HG02588 (cell line): ENCODE results near the gene RUBCNL.
A peak's percentile ranks its signal among the peaks of the same experiment; 100 is the strongest.

Experiments
- ATAC-seq: cut with Tn5 transposase; IDR thresholded peaks from one replicate; pipeline ENCODE4 v1.9.1; 2021; ENCODE audit warnings: mild to moderate bottlenecking, moderate library complexity; ENCODE audit not compliant: unreplicated experiment

RUBCNL gene

DNA sequence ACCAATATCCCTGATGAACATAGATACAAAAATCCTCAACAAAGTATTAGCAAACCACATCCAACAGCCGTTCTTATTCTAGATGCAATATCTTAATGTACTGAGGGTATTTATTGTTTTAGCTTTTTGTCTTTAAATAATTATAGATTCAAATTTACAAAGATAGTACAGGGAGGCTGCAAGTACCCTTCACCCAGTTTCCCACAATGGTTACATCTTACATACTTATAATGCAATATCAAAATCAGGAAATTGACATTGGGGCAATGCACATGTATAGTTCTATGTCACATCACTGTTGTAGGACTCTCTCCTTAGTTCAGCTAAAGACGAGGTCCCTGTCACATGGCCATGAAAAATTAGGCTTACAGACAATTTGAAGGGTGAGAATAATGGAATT, 75.8 kb downstream of the RUBCNL start:
- ATAC-seq = no peak

DNA sequence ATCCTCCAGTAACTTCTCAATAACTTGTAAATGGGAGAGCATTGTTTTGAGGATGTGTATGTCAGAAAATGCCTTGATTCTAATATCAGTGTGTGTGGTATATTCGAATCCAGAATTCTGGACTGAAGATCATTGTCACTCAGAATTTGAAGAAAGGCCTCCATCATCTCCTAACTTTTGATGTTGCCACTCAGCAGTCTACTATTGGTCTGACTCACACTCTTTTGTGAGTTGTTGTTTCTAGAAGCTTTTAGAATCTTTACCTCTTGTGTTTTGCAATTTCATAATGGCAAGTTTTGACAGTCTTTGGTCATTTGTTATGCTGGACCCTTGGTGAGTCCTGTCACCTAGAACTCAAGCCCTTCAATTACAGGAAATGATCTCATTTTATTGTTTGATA, 77.0 kb downstream of the RUBCNL start:
- ATAC-seq = no peak

DNA sequence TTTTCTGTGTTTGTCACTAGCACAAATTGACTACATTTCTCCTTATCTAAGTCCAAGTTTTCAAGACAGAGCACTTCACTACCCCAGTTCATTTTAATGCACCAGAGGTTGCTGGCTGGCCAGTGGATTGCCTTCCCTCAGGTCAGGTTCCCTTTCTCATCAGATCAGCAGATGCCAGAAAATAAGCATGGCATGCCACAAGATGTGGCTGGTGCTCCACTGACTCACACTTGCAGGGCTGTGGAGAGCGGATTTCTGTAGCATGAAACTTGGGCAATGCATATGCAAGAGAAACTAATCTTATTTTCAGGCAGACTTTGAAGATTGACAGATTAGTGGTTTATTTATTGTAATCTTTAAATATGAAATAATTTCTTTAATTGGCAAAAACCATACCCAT, 79.5 kb downstream of the RUBCNL start:
- no peak for ATAC-seq

DNA sequence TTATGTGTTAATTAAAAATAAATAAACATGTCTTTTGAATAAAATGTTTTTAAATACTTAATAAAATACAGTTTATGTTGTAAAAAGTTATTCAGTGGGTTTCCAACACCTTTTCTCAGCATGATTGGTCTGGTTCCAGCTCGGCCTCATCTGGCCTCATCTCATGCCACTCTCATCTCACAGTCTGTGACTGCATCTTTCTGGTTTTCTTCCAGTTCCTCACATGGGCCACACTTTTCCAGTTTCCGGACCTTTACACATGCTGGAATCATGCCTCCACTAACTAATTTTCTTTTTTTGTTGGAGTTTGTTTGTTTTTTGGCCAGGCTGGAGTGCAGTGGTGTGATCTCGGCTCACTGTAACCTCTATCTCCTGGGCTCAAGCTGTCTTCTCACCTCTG, 82.5 kb downstream of the RUBCNL start:
- no peak for ATAC-seq

DNA sequence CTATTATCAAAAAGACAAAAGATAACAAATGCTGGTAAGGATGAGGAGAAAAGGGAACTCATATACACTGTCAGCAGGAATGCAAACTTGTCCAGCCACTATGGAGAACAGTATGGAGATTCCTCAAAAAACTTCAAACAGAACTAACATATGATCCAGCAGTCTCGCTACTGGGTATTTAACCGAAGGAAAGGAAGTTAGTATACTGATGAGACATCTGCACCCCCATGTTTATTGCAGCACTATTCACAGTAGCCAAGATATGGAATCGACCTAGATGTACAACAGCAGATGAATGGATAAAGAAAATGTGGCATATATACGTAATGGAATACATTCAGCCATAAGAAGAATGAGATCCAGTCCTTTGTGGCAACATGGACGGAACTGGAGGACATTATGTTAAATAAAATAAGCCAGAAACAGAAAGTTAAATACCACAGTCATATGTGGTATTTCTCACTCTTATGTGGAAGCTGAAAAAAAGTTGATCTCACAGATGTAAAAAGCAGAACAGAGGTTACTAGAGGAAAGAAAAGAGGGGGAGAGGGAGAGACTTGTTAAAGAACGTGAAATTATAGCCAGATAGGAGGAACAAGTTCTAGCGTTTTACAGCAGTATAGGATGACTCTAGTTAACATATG, 83.2 kb downstream of the RUBCNL start:
- ATAC-seq = no peak

DNA sequence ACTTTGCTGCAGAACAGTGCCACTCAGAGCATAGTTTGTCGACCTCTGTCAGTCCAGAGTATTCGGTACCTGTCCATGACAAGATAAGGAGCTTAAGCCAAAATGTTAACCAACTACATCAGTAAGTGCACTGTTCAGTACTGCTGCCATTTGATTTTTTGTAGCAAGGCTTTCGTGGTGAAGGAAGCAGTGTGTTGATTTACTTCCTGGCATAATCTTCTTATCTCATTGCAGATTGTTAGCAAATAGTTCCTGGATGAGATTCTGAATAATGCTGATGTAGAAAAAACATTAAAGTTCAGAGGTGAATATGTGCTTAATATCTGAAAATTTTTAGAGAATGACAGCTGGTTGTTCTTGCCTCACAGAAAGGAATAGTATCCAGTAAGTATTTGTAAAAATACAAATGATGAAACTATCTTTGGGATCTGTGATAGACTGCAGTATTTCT, 89.7 kb downstream of the RUBCNL start:
- ATAC-seq = no peak

DNA sequence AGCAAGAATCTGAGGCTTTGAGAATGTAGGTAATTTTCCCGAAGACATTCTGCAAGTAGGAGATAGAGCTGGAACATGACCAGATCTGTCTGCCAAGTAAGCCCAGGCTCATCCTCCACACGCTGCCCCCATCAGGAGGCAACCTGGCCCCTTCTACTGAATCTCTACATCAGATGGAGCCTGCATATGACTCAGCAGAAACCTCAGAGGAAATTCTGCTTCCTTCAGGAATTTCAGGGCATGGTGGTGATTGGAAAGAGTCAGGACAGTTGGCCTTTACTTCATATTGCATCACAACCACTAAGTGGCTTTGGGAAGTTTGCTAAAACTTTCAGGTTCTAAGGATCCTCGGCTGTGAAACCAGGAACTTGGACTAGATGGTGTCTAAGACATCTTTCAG, 90.1 kb downstream of the RUBCNL start:
- no peak for ATAC-seq

DNA sequence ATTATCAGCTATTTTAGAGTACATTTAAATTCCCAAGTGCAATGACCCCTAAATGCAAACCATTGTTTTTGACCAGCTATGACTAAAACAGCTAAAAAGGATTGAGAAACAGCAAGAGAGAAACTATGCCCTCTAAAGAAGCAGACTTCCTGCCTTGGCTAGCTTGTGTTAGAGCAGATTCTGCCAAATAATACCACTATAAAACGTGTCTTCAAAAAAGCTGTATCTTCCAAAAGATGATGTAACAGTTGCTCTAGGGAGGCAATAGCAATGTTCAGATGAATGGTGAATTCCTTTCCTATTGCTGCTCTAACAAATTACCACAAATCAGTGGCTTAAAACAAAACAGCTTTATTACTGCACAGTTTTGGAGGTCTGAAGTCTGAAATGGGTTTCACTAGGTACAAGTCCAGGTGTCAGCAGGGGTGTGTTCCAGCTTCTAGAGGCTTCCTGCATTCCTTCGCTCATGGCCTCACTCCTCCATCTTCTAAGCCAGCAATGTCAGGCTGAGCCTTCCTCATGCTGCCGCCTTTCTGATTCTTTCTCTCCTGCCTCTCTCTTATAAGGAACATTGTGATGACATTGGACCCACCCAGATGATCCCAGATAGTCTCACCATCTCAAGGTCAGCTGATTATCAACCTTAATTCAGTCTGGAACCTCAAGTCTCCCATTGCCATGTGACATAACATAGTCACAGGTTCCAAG, 90.8 kb downstream of the RUBCNL start:
- ATAC-seq = no peak

DNA sequence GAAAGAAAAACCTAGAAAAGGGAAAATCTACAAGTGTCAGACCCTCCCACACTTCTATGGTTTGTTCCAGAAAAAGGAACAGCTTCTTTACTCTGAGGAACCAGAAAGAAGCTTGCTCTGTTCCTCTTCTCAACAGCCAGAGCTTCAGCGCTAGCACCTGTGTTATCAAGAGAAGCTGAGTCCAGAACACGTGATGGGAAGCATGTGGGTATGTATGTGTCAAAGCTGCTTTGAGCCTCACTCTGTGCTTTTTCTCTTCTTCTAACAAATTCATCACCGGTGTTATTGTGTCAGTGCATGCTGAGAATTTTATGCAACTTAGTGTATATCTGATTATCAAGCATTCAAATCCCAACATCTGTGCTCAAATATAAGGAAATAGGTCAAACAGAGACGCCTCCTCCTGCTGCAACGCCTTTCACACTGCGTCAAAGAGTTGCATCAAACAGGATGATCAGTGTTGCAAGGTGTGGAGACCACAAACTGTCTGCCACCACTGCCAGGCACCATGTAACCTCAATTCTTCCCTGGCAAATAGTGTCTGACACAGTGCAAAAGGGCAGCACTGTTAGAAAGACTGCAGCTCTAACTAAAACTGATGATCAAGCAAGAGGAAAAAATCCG, 91.4 kb downstream of the RUBCNL start:
- ATAC-seq = peak; percentile 65

DNA sequence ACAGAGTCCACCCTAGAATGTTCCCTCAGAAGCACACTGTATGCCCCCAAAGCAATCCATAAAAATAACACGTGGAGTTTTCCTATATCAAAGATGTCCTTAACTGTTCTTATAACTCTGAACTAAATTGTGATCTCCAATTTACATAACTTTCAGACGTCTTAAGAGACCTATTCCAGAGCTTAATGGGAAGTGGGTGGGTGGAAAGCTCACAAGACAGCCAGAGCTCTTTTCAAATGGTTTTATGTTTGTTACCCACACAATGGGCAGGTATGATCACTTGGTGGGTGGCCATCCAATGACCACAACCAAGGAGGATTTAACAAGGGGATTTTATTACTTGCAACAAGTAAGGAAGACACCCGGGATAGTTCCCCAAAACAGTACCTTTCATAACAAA, 93.6 kb downstream of the RUBCNL start:
- no peak for ATAC-seq
